K562 treated with DMSO at 1 percent for 4 hours (cell line): ENCODE results near the gene NCDN. TPM values are rescaled to one million over a fixed set of nuclear protein-coding genes. Genes with fewer than 3 reads are reported as not detected.

Experiments
- total RNA-seq: library from RNA; unstranded; fragments of 300-600 nt; gene quantifications from 2 replicates; pipeline ENCODE4 v1.2.3, GENCODE V29; 2022; ENCODE audit not compliant: insufficient read depth

NCDN gene
- total RNA-seq: 23.3 and 29.4 TPM in 2 replicates

GRCh38 chr1:35557611-35558373, at the start of gene NCDN:
Gene NCDN, plus strand, starts transcription at chr1:35557799. Its CDS starts 392 bp downstream, at chr1:35558191.

GRCh38 chr1:35557118-35557610, 435 bp upstream of the NCDN start, which contains the start of gene KIAA0319L:
Gene KIAA0319L, minus strand, starts transcription at chr1:35557403. Its CDS starts 2,912 bp downstream, at chr1:35554491.

GRCh38 chr1:35573198-35574124, 15.9 kb downstream of the NCDN start, which contains the start of gene TFAP2E:
Gene TFAP2E, plus strand, starts transcription at chr1:35573314. Its CDS starts 264 bp downstream, at chr1:35573578.

Other genes with a start within 250 kb of the NCDN start
- gene KIAA0319L, start 396 bp upstream of the NCDN start, total RNA-seq: 46.9 and 53.1 TPM in 2 replicates
- 0.38 TPM in 1 of 2 replicates, not detected in the other for gene TFAP2E, start 15.5 kb downstream of the NCDN start, total RNA-seq
- 83.7 and 87.9 TPM in 2 replicates for gene PSMB2, start 83.7 kb downstream of the NCDN start, total RNA-seq
- 16.1 and 17.4 TPM in 2 replicates for gene C1orf216, start 161.1 kb downstream of the NCDN start, total RNA-seq
- gene CLSPN, start 212.2 kb downstream of the NCDN start, total RNA-seq: 29.1 and 33.4 TPM in 2 replicates